ENCODE data around the gene PCSK6.

DNA sequence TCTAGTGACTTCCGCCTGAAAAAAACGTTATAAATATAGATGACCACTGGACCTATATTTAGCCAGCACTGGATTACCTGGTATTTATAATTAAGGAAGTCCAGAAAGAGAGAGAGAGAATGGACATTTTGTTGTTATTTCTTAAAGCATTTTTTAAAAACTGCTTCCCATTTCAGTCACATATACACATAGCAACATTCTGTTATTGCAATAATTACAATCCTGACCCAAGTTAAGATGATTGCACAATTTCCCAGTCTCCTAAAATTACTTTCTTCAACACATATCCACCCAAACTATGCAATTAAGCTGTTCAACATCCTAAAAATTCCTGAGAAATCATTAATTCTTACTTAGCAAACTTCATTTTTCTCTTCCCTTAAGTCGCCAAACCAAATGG, 37.7 kb downstream of the PCSK6 start:
- TF ChIP-seq, protein P1, sequence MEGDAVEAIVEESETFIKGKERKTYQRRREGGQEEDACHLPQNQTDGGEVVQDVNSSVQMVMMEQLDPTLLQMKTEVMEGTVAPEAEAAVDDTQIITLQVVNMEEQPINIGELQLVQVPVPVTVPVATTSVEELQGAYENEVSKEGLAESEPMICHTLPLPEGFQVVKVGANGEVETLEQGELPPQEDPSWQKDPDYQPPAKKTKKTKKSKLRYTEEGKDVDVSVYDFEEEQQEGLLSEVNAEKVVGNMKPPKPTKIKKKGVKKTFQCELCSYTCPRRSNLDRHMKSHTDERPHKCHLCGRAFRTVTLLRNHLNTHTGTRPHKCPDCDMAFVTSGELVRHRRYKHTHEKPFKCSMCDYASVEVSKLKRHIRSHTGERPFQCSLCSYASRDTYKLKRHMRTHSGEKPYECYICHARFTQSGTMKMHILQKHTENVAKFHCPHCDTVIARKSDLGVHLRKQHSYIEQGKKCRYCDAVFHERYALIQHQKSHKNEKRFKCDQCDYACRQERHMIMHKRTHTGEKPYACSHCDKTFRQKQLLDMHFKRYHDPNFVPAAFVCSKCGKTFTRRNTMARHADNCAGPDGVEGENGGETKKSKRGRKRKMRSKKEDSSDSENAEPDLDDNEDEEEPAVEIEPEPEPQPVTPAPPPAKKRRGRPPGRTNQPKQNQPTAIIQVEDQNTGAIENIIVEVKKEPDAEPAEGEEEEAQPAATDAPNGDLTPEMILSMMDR (IDR thresholded peaks at IDR 0.05; ENCODE audit: insufficient read depth, low read length, poor library complexity, severe bottlenecking) = no peak
- no peak for TF ChIP-seq EZH2phosphoT487 (conservative IDR thresholded peaks at IDR 0.05; ENCODE audit: low read length)
